Coronary artery (tissue), 2 donors: ENCODE measurements around the gene MTIF3.

Experiments
- DNase-seq: peaks from one replicate; pipeline ENCODE4 v3.0.0-alpha.2; 2017; ENCODE audit warnings: low spot score
- H3K27ac ChIP-seq, 2 donors: fragments of 200-600 bp; sonication (generic); one replicate each; pipeline ENCODE4 v1.5.1; 2016 to 2019
- H3K4me3 ChIP-seq: fragments of 200-600 bp; sonication (generic); 2 replicates; pipeline ENCODE4 v1.5.1; 2016; ENCODE audit warnings: mild to moderate bottlenecking, moderate library complexity
- TF ChIP-seq, protein P1 (sequence below): fragments of 200-600 bp; sonication (generic); IDR thresholded peaks from one replicate; pipeline ENCODE4 v1.5.1; 2019; ENCODE audit warnings: antibody characterized with exemption

MTIF3 gene

DNA sequence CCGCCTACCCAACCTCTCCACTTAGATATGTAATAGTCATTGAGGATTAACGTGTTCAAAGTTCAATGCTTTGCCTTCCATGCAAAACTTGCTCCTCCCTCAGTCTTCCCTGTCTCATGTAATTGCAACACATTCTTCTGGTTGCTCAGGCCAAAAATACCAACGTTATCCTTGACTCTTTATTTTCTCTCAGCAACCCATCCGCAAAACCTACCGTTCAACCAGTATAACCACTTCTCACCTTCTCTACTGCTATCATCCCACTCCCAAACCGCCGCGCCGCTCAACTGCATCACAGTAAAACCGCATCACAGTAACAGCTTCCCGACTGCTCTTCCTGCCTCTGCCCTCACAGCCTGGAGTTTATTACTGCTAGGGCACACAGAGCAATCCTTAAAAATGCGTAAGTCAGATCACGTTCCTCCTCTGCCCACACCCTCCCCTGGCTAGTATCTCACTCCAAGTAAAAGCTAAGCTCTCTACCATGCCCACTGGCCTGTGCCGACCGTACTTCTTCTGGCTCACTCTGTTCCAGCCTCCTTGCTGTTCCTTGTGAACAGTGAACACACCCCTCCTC lies 8.2 kb downstream of the MTIF3 start:
- H3K27ac ChIP-seq = no peak overlapping the region
- TF ChIP-seq, protein P1, sequence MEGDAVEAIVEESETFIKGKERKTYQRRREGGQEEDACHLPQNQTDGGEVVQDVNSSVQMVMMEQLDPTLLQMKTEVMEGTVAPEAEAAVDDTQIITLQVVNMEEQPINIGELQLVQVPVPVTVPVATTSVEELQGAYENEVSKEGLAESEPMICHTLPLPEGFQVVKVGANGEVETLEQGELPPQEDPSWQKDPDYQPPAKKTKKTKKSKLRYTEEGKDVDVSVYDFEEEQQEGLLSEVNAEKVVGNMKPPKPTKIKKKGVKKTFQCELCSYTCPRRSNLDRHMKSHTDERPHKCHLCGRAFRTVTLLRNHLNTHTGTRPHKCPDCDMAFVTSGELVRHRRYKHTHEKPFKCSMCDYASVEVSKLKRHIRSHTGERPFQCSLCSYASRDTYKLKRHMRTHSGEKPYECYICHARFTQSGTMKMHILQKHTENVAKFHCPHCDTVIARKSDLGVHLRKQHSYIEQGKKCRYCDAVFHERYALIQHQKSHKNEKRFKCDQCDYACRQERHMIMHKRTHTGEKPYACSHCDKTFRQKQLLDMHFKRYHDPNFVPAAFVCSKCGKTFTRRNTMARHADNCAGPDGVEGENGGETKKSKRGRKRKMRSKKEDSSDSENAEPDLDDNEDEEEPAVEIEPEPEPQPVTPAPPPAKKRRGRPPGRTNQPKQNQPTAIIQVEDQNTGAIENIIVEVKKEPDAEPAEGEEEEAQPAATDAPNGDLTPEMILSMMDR = no peak
- DNase-seq = no peak
- no peak overlapping the region for H3K4me3 ChIP-seq

GRCh38 chr13:27440408-27440807 lies 10.0 kb downstream of the MTIF3 start:
- Histone ChIP-seq H3K27ac (no peak overlapping the region), H3K4me3 (no peak overlapping the region)
- no peak for DNase-seq
- TF ChIP-seq, protein P1 = no peak

GRCh38 chr13:27437126-27437525 lies 13.2 kb downstream of the MTIF3 start:
- H3K27ac ChIP-seq = no peak overlapping the region
- no peak overlapping the region for H3K4me3 ChIP-seq
- no peak for DNase-seq
- TF ChIP-seq, protein P1 = no peak

DNA sequence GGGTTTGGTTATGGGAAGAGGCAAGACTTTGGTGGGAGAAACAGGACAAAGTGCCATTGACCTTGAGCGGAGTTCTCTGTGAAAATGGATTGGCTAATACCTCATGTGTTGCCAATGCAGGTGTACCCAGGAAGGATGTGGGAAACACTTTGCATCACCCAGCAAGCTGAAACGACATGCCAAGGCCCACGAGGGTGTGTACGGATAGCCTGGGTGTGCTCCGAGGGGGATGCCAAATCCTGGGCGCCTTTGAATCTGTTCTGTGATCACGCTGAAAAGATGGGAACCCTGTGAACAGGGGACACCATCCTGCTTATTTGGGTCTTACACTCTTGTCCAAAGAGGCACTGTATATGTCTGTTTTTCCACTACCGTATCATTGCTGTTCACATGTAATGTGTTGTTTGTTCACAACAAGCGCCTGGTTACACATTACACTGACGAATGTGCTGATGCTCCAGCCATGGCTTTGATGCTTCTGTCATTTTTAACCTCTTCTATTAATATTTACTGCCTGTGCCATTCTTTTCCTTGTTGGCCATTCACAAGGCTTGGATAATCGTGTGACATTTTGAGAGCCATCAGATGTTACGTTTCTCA lies 17.7 kb downstream of the MTIF3 start:
- no peak for DNase-seq
- Histone ChIP-seq H3K27ac (no peak overlapping the region), H3K4me3 (no peak overlapping the region)
- TF ChIP-seq, protein P1 = no peak

- Histone ChIP-seq H3K27ac (no peak overlapping the region), H3K4me3 (no peak overlapping the region)
- TF ChIP-seq, protein P1 = no peak
- no peak for DNase-seq
Observed at GRCh38 chr13:27432180-27432579, 18.2 kb downstream of the MTIF3 start.

DNA sequence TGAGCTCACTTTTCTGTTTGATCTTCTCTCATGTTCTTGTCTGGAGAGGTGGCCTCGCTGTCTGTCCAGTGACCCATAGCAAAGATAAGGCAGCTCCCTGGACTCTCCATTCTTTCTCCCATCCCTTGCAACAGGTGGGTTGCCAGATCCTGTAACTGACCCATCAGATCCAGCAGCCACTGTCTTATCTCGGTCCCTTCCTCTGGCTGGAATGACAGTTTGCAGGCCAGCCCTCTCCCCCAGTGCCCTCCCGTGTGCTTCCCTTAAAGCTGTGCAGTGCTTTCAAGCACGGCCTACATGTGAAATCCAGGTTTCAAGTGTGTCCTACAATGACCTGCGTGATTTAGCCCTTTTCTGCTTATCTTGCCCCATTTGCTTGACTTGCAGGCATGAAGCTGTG lies 22.2 kb downstream of the MTIF3 start:
- DNase-seq = no peak
- TF ChIP-seq, protein P1 = no peak
- Histone ChIP-seq H3K4me3 (no peak overlapping the region), H3K27ac (no peak overlapping the region)

DNA sequence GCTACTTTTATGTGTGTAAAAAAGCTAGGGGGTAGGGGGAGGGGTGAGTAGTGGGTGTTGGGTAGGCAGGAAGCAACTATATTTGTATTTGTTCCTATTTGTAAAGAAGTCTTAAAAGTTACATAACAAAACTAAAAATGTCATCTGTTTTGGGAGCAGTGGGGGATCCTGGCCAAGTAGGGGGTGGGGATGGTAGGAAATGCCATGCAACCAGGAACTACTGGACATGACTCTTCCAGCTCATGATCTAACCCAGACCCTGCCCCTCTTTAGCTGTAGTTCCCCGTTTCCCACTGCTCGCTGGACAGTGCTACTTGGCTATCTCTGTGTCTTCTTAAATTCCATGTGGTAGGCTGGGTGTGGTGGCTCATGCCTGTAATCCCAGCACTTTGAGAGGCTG lies 22.7 kb downstream of the MTIF3 start:
- TF ChIP-seq, protein P1 = no peak
- DNase-seq = no peak
- no peak overlapping the region for H3K4me3 ChIP-seq
- H3K27ac ChIP-seq = peak overlapping the region in 1 of 2 donors; percentile 93
